ENCODE results near the gene TNFRSF6B.

TNFRSF6B gene

GRCh38 chr20:63694584-63695423, 1.6 kb upstream of the TNFRSF6B start:
- DNase-seq (ENCODE audit: low read depth), result no peak
- no peak for TF ChIP-seq CTCF (conservative IDR thresholded peaks at IDR 0.05; ENCODE audit: low read depth, low read length)

GRCh38 chr20:63695424-63696305, 787 bp upstream of the TNFRSF6B start:
- no peak overlapping the region for H3K4me3 ChIP-seq (ENCODE audit: low read depth, low read length)
- DNase-seq (ENCODE audit: low read depth), result no peak
- no peak for TF ChIP-seq CTCF (conservative IDR thresholded peaks at IDR 0.05; ENCODE audit: low read depth, low read length)

More at GRCh38 chr20:63694584-63695423, 1.6 kb upstream of the TNFRSF6B start:
- no peak overlapping the region for H3K4me3 ChIP-seq (ENCODE audit: low read depth, low read length)

GRCh38 chr20:63696306-63696627, 185 bp upstream of the TNFRSF6B start:
- DNase-seq (ENCODE audit: low read depth), result peak; percentile 55
- TF ChIP-seq CTCF (conservative IDR thresholded peaks at IDR 0.05; ENCODE audit: low read depth, low read length), result no peak
- H3K4me3 ChIP-seq (ENCODE audit: low read depth, low read length), result peak overlapping the region; percentile 65

GRCh38 chr20:63697357-63697867, 960 bp downstream of the TNFRSF6B start:
- no peak for TF ChIP-seq CTCF (conservative IDR thresholded peaks at IDR 0.05; ENCODE audit: low read depth, low read length)
- no peak for DNase-seq (ENCODE audit: low read depth)
- peak overlapping the region; percentile 65 for H3K4me3 ChIP-seq (ENCODE audit: low read depth, low read length)

- H3K4me3 ChIP-seq (ENCODE audit: low read depth, low read length), result peak overlapping the region; percentile 27
Observed at GRCh38 chr20:63697868-63698545, 1.6 kb downstream of the TNFRSF6B start.

More at GRCh38 chr20:63697868-63698545, 1.6 kb downstream of the TNFRSF6B start:
- DNase-seq (ENCODE audit: low read depth), result no peak
- no peak for TF ChIP-seq CTCF (conservative IDR thresholded peaks at IDR 0.05; ENCODE audit: low read depth, low read length)

Measured in choroid plexus epithelial cell (primary cell).